Neural progenitor cell (in vitro differentiated cells): Measurements from ENCODE around the gene MRPL40. TPM values are rescaled to one million over a fixed set of nuclear protein-coding genes. Genes with fewer than 3 reads are reported as not detected.

Experiments used
- DNase-seq: peaks from one replicate; pipeline ENCODE4 v3.0.0-alpha.2; 2016; ENCODE audit warnings: low spot score
- H2AFZ ChIP-seq: fragments of 200-600 bp; sonication (generic); replicated peaks from 2 replicates; pipeline ENCODE4 v1.6.1; 2016; ENCODE audit warnings: antibody characterized with exemption
- H3F3A ChIP-seq: fragments of 200-600 bp; sonication (generic); 2 replicates; pipeline ENCODE4 v1.6.1; 2016; ENCODE audit warnings: antibody characterized with exemption, low read depth
- H3K27ac ChIP-seq: fragments of 200-600 bp; sonication (generic); 2 replicates; pipeline ENCODE4 v1.5.1; 2016; ENCODE audit warnings: mild to moderate bottlenecking
- H3K27me3 ChIP-seq: fragments of 200-600 bp; sonication (generic); 2 replicates; pipeline ENCODE4 v1.6.1; 2016; ENCODE audit warnings: mild to moderate bottlenecking, moderate library complexity
- H3K36me3 ChIP-seq: fragments of 200-600 bp; sonication (generic); 2 replicates; pipeline ENCODE4 v1.5.1; 2016
- H3K4me1 ChIP-seq: fragments of 200-600 bp; sonication (generic); 2 replicates; pipeline ENCODE4 v1.6.1; 2016; ENCODE audit warnings: mixed run types
- H3K4me2 ChIP-seq: fragments of 200-600 bp; sonication (generic); 2 replicates; pipeline ENCODE4 v1.6.1; 2016
- H3K4me3 ChIP-seq: fragments of 200-600 bp; sonication (generic); 2 replicates; pipeline ENCODE4 v1.5.1; 2016
- H3K79me2 ChIP-seq: fragments of 200-600 bp; sonication (generic); 2 replicates; pipeline ENCODE4 v1.6.1; 2016; ENCODE audit warnings: low read depth
- H3K9ac ChIP-seq: fragments of 200-600 bp; sonication (generic); 2 replicates; pipeline ENCODE4 v1.6.1; 2016
- H3K9me3 ChIP-seq: fragments of 200-600 bp; sonication (generic); 2 replicates; pipeline ENCODE4 v1.5.1; 2016; ENCODE audit warnings: low read depth
- H4K20me1 ChIP-seq: fragments of 200-600 bp; sonication (generic); 2 replicates; pipeline ENCODE4 v1.6.1; 2016; ENCODE audit warnings: low read depth
- H3K27ac Mint-ChIP-seq: 3 replicates; pipeline ENCODE4 v1.8.0; 2021; ENCODE audit warnings: mixed read lengths
- H3K27me3 Mint-ChIP-seq: 2 replicates; pipeline ENCODE4 v1.8.0; 2022; ENCODE audit warnings: low read depth, mild to moderate bottlenecking, inconsistent platforms, moderate library complexity, mixed read lengths; ENCODE audit not compliant: insufficient read depth
- H3K36me3 Mint-ChIP-seq: 3 replicates; pipeline ENCODE4 v1.8.0; 2021; ENCODE audit warnings: mixed read lengths
- H3K4me1 Mint-ChIP-seq: 3 replicates; pipeline ENCODE4 v1.8.0; 2021; ENCODE audit warnings: mixed read lengths
- H3K4me3 Mint-ChIP-seq: 3 replicates; pipeline ENCODE4 v1.8.0; 2021; ENCODE audit warnings: mild to moderate bottlenecking, moderate library complexity, mixed read lengths
- H3K9me3 Mint-ChIP-seq: 3 replicates; pipeline ENCODE4 v1.8.0; 2020; ENCODE audit warnings: mixed read lengths
- EZH2 ChIP-seq: fragments of 200-600 bp; sonication (generic); IDR thresholded peaks from 2 replicates; pipeline ENCODE4 v1.6.1; 2017; ENCODE audit warnings: antibody characterized with exemption, mild to moderate bottlenecking, moderate library complexity
- EZH2phosphoT487 ChIP-seq: fragments of 200-600 bp; sonication (generic); IDR thresholded peaks from 2 replicates; pipeline ENCODE4 v1.6.1; 2017; ENCODE audit warnings: antibody characterized with exemption
- total RNA-seq: library from RNA; depleted of rRNA; stranded (reverse); fragments of >200 nt; gene quantifications from 2 replicates; pipeline ENCODE4 v1.2.3, GENCODE V29; 2015; ENCODE audit warnings: low replicate concordance
- TF ChIP-seq, protein P1 (sequence below): fragments of 200-600 bp; sonication (generic); IDR thresholded peaks from 2 replicates; pipeline ENCODE4 v1.5.1; 2017; ENCODE audit warnings: antibody characterized with exemption, mild to moderate bottlenecking

Gene MRPL40
- total RNA-seq, 1 donor from 2014 or later = 17.0 TPM

DNA sequence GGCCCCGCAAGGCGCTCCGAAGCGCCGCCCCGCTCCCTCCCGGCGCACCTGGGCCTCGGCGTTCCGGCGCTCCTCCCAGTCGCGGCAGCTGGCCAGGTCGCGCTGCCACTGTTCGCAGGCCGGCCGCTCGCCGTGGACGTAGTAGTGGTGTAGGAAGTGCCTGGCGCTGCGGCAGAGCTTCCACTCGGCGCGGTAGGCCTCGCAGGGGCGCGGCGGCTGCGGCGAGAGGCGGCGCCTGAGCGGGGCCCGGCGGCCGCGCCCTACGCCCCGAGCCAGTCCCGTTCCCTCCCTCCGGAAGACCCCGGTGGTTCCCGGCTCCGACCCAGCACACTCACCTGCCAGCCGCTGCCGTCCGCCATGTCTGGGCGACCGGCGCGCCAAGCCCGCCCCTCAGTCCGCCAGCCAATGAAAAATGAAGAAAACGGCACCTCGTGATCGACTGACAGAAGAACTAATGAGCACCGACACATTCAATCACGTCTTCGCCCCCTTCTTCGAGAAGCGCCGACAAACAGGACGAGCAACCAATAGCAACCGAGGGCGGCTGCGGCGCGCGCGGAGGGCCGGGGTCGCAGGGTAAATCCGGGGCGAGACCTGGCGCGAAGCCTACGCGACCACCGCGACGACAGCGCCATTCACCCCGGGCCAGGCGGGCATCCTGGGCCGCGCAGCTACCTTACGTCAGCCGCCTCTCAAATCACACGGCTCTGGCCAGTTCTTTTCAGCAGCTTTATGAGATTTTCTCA, 15.2 kb downstream of the MRPL40 start, which contains the start of gene C22orf39:
Gene C22orf39, minus strand, starts transcription at position 382 of the 746 bp plus-strand sequence. Its CDS starts 23 bp downstream, at position 359.
- peaks cover 4% of the 10 kb centered on the region for H3K27me3 Mint-ChIP-seq
- Histone ChIP-seq H4K20me1 (peaks cover 43% of the 10 kb centered on the region), H3K4me3 (peak within 1 kb of the TSS; percentile 81), H3K4me1 (peaks cover 14% of the 10 kb centered on the region), H3K27ac (peak within 1 kb of the TSS; percentile 83), H3K9me3 (no peaks in the 10 kb centered on the region), H2AFZ (peak within 1 kb of the TSS; percentile 95), H3K4me2 (peak within 1 kb of the TSS; percentile 95), H3F3A (peaks cover 37% of the 10 kb centered on the region), H3K9ac (peak within 1 kb of the TSS; percentile 72), H3K36me3 (no peaks in the 10 kb centered on the region), H3K27me3 (no peaks in the 10 kb centered on the region), H3K79me2 (peaks cover 58% of the 10 kb centered on the region)
- no peaks in the 10 kb centered on the region for H3K9me3 Mint-ChIP-seq
- peaks cover 30% of the 10 kb centered on the region for H3K36me3 Mint-ChIP-seq
- H3K27ac Mint-ChIP-seq = peak within 1 kb of the TSS; percentile 64
- DNase-seq = peak; percentile 97
- peak within 1 kb of the TSS; percentile 92 for H3K4me3 Mint-ChIP-seq
- peak; percentile 48 for TF ChIP-seq EZH2
- TF ChIP-seq EZH2phosphoT487 = no peak
- H3K4me1 Mint-ChIP-seq = peaks cover 34% of the 10 kb centered on the region

DNA sequence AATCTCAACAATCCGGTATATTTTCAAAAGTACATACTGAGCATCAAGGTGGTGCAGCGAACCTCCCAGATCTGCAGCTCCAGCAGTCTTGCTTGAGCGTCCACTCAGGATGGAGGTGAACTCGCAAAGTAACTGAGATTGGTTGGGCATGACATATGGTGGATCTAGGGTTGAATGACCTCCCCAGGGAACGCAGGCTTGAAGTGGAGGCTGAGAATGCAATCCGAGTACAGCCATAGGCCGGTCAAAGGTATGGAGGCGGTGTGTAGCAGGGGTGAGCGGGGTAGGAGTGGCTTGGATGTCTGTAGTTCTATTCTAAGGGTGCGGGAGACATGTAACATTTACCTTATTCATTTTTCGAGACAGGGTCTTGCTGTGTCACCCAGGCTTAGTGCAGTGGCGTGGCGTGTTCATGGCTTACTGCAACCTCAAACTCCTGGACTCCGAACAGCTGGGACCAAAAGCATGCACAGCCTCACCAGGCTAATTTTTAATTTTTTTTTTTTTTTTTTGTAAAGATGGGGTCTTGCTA, 15.8 kb downstream of the MRPL40 start:
- H3K4me3 Mint-ChIP-seq = peak overlapping the region; percentile 92
- H3K27me3 ChIP-seq = no peaks in the 10 kb centered on the region
- H3K9me3 ChIP-seq = no peaks in the 10 kb centered on the region
- H3K4me3 ChIP-seq = peak overlapping the region; percentile 81
- no peaks in the 10 kb centered on the region for H3K36me3 ChIP-seq
- peaks cover 36% of the 10 kb centered on the region for H4K20me1 ChIP-seq
- H3K4me1 ChIP-seq = peaks cover 14% of the 10 kb centered on the region
- H2AFZ ChIP-seq = peak overlapping the region; percentile 95
- peaks cover 33% of the 10 kb centered on the region for H3K36me3 Mint-ChIP-seq
- peak overlapping the region; percentile 64 for H3K27ac Mint-ChIP-seq
- H3K9me3 Mint-ChIP-seq = no peaks in the 10 kb centered on the region
- H3F3A ChIP-seq = peaks cover 37% of the 10 kb centered on the region
- peaks cover 52% of the 10 kb centered on the region for H3K79me2 ChIP-seq
- H3K27me3 Mint-ChIP-seq = peaks cover 4% of the 10 kb centered on the region
- peak overlapping the region; percentile 43 for H3K27ac ChIP-seq
- TF ChIP-seq EZH2phosphoT487 (no peak), EZH2 (no peak)
- TF ChIP-seq, protein P1, sequence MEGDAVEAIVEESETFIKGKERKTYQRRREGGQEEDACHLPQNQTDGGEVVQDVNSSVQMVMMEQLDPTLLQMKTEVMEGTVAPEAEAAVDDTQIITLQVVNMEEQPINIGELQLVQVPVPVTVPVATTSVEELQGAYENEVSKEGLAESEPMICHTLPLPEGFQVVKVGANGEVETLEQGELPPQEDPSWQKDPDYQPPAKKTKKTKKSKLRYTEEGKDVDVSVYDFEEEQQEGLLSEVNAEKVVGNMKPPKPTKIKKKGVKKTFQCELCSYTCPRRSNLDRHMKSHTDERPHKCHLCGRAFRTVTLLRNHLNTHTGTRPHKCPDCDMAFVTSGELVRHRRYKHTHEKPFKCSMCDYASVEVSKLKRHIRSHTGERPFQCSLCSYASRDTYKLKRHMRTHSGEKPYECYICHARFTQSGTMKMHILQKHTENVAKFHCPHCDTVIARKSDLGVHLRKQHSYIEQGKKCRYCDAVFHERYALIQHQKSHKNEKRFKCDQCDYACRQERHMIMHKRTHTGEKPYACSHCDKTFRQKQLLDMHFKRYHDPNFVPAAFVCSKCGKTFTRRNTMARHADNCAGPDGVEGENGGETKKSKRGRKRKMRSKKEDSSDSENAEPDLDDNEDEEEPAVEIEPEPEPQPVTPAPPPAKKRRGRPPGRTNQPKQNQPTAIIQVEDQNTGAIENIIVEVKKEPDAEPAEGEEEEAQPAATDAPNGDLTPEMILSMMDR = no peak
- H3K9ac ChIP-seq = peak overlapping the region; percentile 45
- peak; percentile 60 for DNase-seq
- H3K4me2 ChIP-seq = peak overlapping the region; percentile 82
- peaks cover 34% of the 10 kb centered on the region for H3K4me1 Mint-ChIP-seq

DNA sequence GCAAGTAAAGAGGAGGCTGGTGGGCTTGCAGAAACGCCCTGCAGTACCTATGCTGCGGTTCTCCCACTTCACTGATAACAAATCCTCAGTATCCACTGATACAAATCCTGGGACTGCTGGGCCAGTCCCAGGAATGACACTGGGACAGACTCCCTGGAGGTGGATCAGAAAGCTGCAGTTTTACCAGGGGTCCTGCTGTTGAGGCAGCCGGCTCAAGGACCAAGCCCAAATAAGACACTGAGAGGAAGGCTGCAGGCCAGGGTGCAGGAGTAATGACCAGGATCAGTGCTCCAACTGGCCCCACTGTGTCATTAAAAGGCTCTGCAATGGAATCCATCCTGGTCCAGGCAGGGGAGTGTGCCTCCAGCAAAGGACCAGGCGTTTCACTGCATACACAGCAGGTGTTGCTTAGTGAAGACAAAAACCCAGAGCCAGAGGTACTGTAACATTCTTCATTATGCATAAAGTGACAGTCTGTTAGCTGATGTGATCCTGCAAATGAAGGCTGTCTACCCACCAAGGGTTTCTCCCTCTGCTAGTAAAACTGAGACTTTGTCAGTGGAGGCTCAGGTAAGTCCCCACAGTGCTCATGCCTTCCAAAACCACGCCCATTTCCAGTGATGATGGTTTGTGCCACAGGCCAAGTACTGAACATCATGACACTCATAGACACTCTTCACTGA, 16.5 kb downstream of the MRPL40 start:
- no peaks in the 10 kb centered on the region for H3K9me3 ChIP-seq
- Mint-ChIP-seq H3K4me3 (peak overlapping the region; percentile 92), H3K4me1 (peaks cover 34% of the 10 kb centered on the region), H3K27me3 (peaks cover 4% of the 10 kb centered on the region), H3K27ac (no peak overlapping the region), H3K9me3 (no peaks in the 10 kb centered on the region), H3K36me3 (peaks cover 31% of the 10 kb centered on the region)
- no peak overlapping the region for H2AFZ ChIP-seq
- H3K4me3 ChIP-seq = peak overlapping the region; percentile 81
- H3K4me2 ChIP-seq = peak overlapping the region; percentile 82
- no peaks in the 10 kb centered on the region for H3K36me3 ChIP-seq
- H4K20me1 ChIP-seq = peaks cover 31% of the 10 kb centered on the region
- H3K9ac ChIP-seq = no peak overlapping the region
- TF ChIP-seq, protein P1 = no peak
- H3K27ac ChIP-seq = no peak overlapping the region
- no peaks in the 10 kb centered on the region for H3K27me3 ChIP-seq
- DNase-seq = peak; percentile 13
- H3F3A ChIP-seq = peaks cover 37% of the 10 kb centered on the region
- peaks cover 14% of the 10 kb centered on the region for H3K4me1 ChIP-seq
- peaks cover 44% of the 10 kb centered on the region for H3K79me2 ChIP-seq
